ENCODE measurements around the gene CACNA1E.

Gene CACNA1E

GRCh38 chr1:181558416-181558815 is 75.1 kb downstream of the CACNA1E start:
- TF ChIP-seq REST (IDR thresholded peaks at IDR 0.05; ENCODE audit: insufficient read depth in 1 of 2, low read depth in 2 of 2, low read length in 2 of 2) (no peak), POLR2AphosphoS5 (IDR thresholded peaks at IDR 0.05; ENCODE audit: low read depth, low read length) (no peak), FOXP2 (optimal IDR thresholded peaks at IDR 0.05; ENCODE audit: borderline replicate concordance, extremely low read depth, extremely low read length, insufficient read depth) (no peak), TAF1 (IDR thresholded peaks at IDR 0.05; ENCODE audit: borderline replicate concordance, insufficient read depth, low read length) (no peak), SIN3A (IDR thresholded peaks at IDR 0.05; ENCODE audit: borderline replicate concordance, insufficient read depth, low read length) (no peak)

DNA sequence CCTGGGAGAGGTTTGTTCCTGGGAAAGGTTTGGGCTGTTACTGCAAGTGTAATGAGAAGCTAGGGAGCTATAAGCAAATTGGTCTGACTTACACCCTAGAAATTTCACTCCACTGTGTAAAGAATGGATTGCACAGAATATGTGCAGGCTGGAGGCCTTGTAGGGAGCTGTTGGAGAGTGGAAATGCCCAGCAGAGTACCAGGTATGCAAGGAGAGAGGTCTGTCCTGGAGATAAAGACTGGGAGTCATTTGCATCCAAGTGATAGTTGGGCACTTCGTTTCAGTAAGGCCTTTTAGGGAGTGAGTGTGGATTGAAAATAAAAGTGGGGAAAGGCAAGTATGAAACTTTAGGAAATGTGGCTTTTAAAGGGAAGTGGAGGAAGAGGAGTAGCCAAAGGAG is 75.8 kb downstream of the CACNA1E start:
- TF ChIP-seq REST (IDR thresholded peaks at IDR 0.05; ENCODE audit: insufficient read depth in 1 of 2, low read depth in 2 of 2, low read length in 2 of 2) (no peak), POLR2AphosphoS5 (IDR thresholded peaks at IDR 0.05; ENCODE audit: low read depth, low read length) (no peak), TAF1 (IDR thresholded peaks at IDR 0.05; ENCODE audit: borderline replicate concordance, insufficient read depth, low read length) (no peak), FOXP2 (optimal IDR thresholded peaks at IDR 0.05; ENCODE audit: borderline replicate concordance, extremely low read depth, extremely low read length, insufficient read depth) (no peak), SIN3A (IDR thresholded peaks at IDR 0.05; ENCODE audit: borderline replicate concordance, insufficient read depth, low read length) (no peak)

DNA sequence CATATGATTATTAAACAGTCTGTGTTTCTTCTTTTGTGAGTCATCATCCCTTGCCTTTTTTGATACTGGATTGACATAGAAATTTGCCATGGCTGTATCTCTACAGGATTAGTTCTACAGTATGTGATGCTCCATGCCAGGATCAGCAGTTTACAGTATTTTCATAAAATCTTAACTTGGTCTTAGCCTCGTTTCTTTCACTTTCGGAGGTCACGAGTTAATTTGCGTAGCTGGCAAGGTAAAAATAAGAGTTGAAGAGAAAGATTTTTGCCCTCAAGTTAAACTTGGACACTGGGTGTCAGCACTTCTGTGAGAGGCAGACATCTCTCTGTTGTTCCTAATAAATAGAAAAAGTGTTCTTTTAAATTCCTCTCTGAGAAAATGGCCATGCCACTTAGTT is 79.1 kb downstream of the CACNA1E start:
- no peak for TF ChIP-seq POLR2AphosphoS5 (IDR thresholded peaks at IDR 0.05; ENCODE audit: low read depth, low read length)
- no peak for TF ChIP-seq TAF1 (IDR thresholded peaks at IDR 0.05; ENCODE audit: borderline replicate concordance, insufficient read depth, low read length)
- TF ChIP-seq SIN3A (IDR thresholded peaks at IDR 0.05; ENCODE audit: borderline replicate concordance, insufficient read depth, low read length), result no peak
- no peak for TF ChIP-seq FOXP2 (optimal IDR thresholded peaks at IDR 0.05; ENCODE audit: borderline replicate concordance, extremely low read depth, extremely low read length, insufficient read depth)
- no peak for TF ChIP-seq REST (IDR thresholded peaks at IDR 0.05; ENCODE audit: insufficient read depth in 1 of 2, low read depth in 2 of 2, low read length in 2 of 2)

DNA sequence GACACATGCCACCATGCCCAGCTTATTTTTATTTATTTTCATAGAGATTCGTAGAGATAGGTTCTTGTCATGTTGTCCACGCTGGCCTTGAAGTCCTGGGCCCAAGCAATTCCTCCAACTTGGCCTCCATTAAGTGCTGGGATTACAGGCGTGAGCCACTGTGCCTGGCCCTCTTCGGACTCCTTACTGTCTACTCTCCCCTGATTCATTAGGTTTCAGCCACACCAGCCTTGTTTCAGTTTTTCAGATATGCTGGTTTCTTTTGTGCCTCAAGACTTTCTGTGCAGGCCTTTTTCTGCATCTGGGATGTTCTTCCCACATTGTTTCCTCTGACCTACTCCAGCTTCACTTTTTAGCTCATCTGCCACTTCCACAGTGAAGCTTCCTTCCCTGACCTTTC is 85.4 kb downstream of the CACNA1E start:
- TF ChIP-seq TAF1 (IDR thresholded peaks at IDR 0.05; ENCODE audit: borderline replicate concordance, insufficient read depth, low read length) (no peak), POLR2AphosphoS5 (IDR thresholded peaks at IDR 0.05; ENCODE audit: low read depth, low read length) (no peak), REST (IDR thresholded peaks at IDR 0.05; ENCODE audit: insufficient read depth in 1 of 2, low read depth in 2 of 2, low read length in 2 of 2) (no peak), SIN3A (IDR thresholded peaks at IDR 0.05; ENCODE audit: borderline replicate concordance, insufficient read depth, low read length) (no peak), FOXP2 (optimal IDR thresholded peaks at IDR 0.05; ENCODE audit: borderline replicate concordance, extremely low read depth, extremely low read length, insufficient read depth) (no peak)

DNA sequence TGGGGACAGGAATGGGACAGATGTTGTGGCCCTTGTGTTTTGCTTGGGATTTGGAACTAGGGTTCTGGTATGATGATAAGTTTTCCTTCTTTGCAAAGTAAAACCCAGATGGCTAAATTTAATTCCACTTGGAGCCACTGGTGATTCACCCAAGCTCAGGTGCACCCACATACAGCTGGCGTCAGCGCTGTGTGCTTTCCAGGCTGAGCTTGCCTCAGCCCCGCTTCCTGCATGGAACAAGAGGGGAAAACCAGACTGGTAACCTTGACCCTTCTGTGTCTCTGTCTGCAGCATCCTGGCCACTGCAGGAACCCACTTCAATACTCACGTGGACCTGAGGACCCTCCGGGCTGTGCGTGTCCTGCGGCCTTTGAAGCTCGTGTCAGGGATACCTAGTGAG is 94.2 kb downstream of the CACNA1E start:
- TF ChIP-seq REST (IDR thresholded peaks at IDR 0.05; ENCODE audit: insufficient read depth in 1 of 2, low read depth in 2 of 2, low read length in 2 of 2), result no peak
- no peak for TF ChIP-seq FOXP2 (optimal IDR thresholded peaks at IDR 0.05; ENCODE audit: borderline replicate concordance, extremely low read depth, extremely low read length, insufficient read depth)
- TF ChIP-seq TAF1 (IDR thresholded peaks at IDR 0.05; ENCODE audit: borderline replicate concordance, insufficient read depth, low read length), result no peak
- TF ChIP-seq SIN3A (IDR thresholded peaks at IDR 0.05; ENCODE audit: borderline replicate concordance, insufficient read depth, low read length), result no peak
- no peak for TF ChIP-seq POLR2AphosphoS5 (IDR thresholded peaks at IDR 0.05; ENCODE audit: low read depth, low read length)

All from PFSK-1 (cell line).